ENCODE measurements around the gene ADAP1.

- no peak for TF ChIP-seq POLR2A (IDR thresholded peaks at IDR 0.05; ENCODE audit: low read depth)
- no peak for TF ChIP-seq CTCF (IDR thresholded peaks at IDR 0.05)
Observed at GRCh38 chr7:861222-861621, 93.3 kb downstream of the ADAP1 start.
